ENCODE measurements around the gene EFCAB12.

The EFCAB12 gene

GRCh38 chr3:129428376-129429079 lies at the start of gene EFCAB12:
TSS of gene EFCAB12 (minus strand) at chr3:129428636. CDS start at chr3:129428488, 148 bp downstream.
- DNase-seq = peak; percentile 90

- DNase-seq = no peak
Observed at GRCh38 chr3:129476586-129476985, 48.1 kb upstream of the EFCAB12 start.

- no peak for DNase-seq
Observed at GRCh38 chr3:129475863-129476262, 47.4 kb upstream of the EFCAB12 start.

GRCh38 chr3:129474984-129475804 lies 46.8 kb upstream of the EFCAB12 start:
- DNase-seq = no peak

- DNase-seq = no peak
Observed at GRCh38 chr3:129473769-129474152, 45.3 kb upstream of the EFCAB12 start.

- DNase-seq = no peak
Observed at GRCh38 chr3:129473067-129473768, 44.8 kb upstream of the EFCAB12 start.

- DNase-seq = no peak
Observed at GRCh38 chr3:129470861-129471260, 42.4 kb upstream of the EFCAB12 start.

GRCh38 chr3:129469026-129469425 lies 40.6 kb upstream of the EFCAB12 start:
- DNase-seq = no peak

- DNase-seq = no peak
Observed at GRCh38 chr3:129467932-129468331, 39.5 kb upstream of the EFCAB12 start.

GRCh38 chr3:129463716-129464115 lies 35.3 kb upstream of the EFCAB12 start:
- DNase-seq = no peak

- DNase-seq = no peak
Observed at GRCh38 chr3:129463094-129463493, 34.7 kb upstream of the EFCAB12 start.

GRCh38 chr3:129462361-129462968 lies 34.0 kb upstream of the EFCAB12 start:
- no peak for DNase-seq

- peak; percentile 22 for DNase-seq
Observed at GRCh38 chr3:129461461-129462146, 33.2 kb upstream of the EFCAB12 start.

GRCh38 chr3:129461022-129461421 lies 32.6 kb upstream of the EFCAB12 start:
- DNase-seq = peak; percentile 65

GRCh38 chr3:129460572-129460971 lies 32.1 kb upstream of the EFCAB12 start:
- DNase-seq = no peak

- DNase-seq = no peak
Observed at GRCh38 chr3:129460155-129460554, 31.7 kb upstream of the EFCAB12 start.

GRCh38 chr3:129453732-129454131 lies 25.3 kb upstream of the EFCAB12 start:
- DNase-seq = no peak

- DNase-seq = no peak
Observed at GRCh38 chr3:129449279-129450115, 21.1 kb upstream of the EFCAB12 start.

GRCh38 chr3:129448186-129448895 lies 19.9 kb upstream of the EFCAB12 start:
- DNase-seq = no peak

- no peak for DNase-seq
Observed at GRCh38 chr3:129446926-129447325, 18.5 kb upstream of the EFCAB12 start.

GRCh38 chr3:129445471-129445870 lies 17.0 kb upstream of the EFCAB12 start:
- DNase-seq = no peak

Data from EL (cell line).